Fibroblast of villous mesenchyme (primary cell): ENCODE results near the gene SUSD4. TPM values are rescaled to one million over a fixed set of nuclear protein-coding genes. Genes with fewer than 3 reads are reported as not detected.

Experiments
- DNase-seq: peaks from one replicate; pipeline ENCODE4 v3.0.0-alpha.2; 2010; ENCODE audit warnings: low read depth
- H3K4me3 ChIP-seq: 2 replicates; pipeline ENCODE4 v1.5.1; 2011; ENCODE audit warnings: low read depth, mild to moderate bottlenecking, low read length
- CTCF ChIP-seq: IDR thresholded peaks from 2 replicates; pipeline ENCODE4 v1.5.1; 2012; ENCODE audit warnings: low read depth, mild to moderate bottlenecking, low read length; ENCODE audit not compliant: insufficient read depth
- total RNA-seq: library from RNA; depleted of rRNA; stranded (reverse); fragments of >200 nt; gene quantifications from 2 replicates; pipeline ENCODE4 v1.2.3, GENCODE V29; 2012

SUSD4 gene
- total RNA-seq = under 0.01 TPM in 1 of 2 replicates, not detected in the other

- peak within 1 kb of the TSS; percentile 41 for H3K4me3 ChIP-seq
- DNase-seq = no peak
- TF ChIP-seq CTCF = no peak
These were observed at the start of gene SUSD4 for GRCh38 chr1:223363856-223364684. Gene SUSD4 (minus strand): TSS chr1:223364176. CDS start chr1:223363425, 751 bp downstream.

DNA sequence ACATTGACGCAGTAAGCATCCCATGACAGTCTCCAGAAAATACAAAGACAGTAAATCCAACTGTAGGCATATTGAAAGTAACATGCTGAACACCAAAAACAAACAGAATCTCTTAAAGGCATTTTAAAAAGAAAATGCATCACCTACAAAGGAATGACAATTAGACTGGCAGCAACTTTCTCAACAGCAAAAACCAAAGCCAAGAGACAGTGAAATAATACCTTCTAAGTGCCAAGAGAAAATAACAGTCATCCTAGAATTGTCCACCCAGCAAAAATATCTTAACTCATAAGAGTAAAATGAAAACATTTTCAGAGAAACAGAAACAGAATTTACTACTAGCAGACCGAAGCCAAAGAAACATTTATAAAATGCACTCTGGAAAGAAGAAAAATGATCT, 49.2 kb upstream of the SUSD4 start:
- DNase-seq = no peak
- no peak for TF ChIP-seq CTCF
- H3K4me3 ChIP-seq = no peak overlapping the region

DNA sequence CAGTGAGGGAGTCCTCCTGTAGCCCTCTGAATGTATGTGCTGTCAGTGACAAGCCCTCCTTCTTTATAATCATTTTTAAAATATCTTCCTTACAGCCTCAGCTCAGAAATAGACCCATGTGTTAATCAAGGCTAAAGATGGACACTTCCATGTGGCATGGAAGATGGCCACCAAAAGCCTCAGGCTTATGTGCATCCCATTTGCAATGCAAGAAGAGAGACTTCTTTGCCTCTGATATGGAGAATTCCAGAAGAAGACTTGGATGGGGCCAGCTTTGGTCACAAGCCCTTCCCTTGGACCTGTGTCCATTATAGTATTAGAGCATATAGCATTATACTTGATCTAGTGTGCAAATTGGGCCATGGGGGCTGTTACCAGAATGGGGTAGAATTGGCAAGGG, 47.7 kb upstream of the SUSD4 start:
- DNase-seq = no peak
- H3K4me3 ChIP-seq = no peak overlapping the region
- no peak for TF ChIP-seq CTCF

DNA sequence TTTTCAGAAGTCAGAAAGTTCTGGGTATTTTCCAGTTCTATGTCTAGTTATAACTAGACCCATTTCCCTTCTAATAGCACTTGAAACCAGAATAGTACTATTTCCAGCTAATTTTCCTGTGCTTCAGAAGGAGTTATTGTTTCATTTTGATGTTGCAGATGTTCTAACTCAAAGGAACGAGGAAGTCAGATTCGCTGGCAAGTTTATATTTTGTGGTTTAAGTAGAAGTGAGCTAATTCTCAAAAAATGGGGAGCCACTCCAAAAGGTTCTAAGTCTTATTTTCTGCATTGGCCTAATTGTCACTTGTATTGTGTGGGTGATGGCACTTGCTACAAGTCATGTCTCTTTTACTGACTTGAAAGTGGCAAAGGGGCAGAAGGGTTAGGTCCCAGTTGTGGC, 47.3 kb upstream of the SUSD4 start:
- H3K4me3 ChIP-seq = no peak overlapping the region
- TF ChIP-seq CTCF = no peak
- peak; percentile 88 for DNase-seq

GRCh38 chr1:223410036-223410435, 46.1 kb upstream of the SUSD4 start:
- peak; percentile 73 for DNase-seq
- H3K4me3 ChIP-seq = no peak overlapping the region
- no peak for TF ChIP-seq CTCF

DNA sequence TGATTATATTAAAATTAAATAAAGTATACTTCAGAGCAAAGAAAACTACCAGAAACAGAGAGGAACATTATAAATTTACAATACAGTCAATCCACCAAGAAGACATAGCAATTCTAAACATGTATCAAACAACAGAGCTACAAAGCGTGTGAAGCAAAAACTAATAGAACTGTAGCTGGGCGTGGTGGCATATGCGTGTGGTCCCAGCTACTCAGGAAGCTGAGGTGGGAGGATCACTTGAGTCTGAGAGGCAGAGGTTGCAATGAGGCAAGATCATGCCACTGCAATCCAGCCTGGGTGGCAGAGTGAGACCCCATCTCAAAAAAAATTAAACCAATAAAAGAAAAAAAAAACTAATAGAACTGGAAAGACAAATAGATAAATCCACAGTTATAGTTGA, 41.5 kb upstream of the SUSD4 start:
- TF ChIP-seq CTCF = no peak
- no peak overlapping the region for H3K4me3 ChIP-seq
- DNase-seq = no peak
